ENCODE data around the gene TPCN2. TPM values are rescaled to one million over a fixed set of nuclear protein-coding genes. Genes with fewer than 3 reads are reported as not detected.

TPCN2 gene
- polyA plus RNA-seq, 1 donor from 2014 or later = 14.2 TPM

GRCh38 chr11:69039501-69039900 lies 9.2 kb upstream of the TPCN2 start:
- no peaks in the 10 kb centered on the region for H3K79me2 ChIP-seq (replicated peaks; ENCODE audit: insufficient read depth, low read length)
- no peaks in the 10 kb centered on the region for H3F3A ChIP-seq (ENCODE audit: insufficient read depth, low read length, poor library complexity, severe bottlenecking)
- no peak overlapping the region for H3K9ac ChIP-seq (ENCODE audit: low read length)
- no peaks in the 10 kb centered on the region for H3K9me3 ChIP-seq (ENCODE audit: low read length)
- TF ChIP-seq SMC3 (conservative IDR thresholded peaks at IDR 0.05; ENCODE audit: poor library complexity) (no peak), RAD21 (conservative IDR thresholded peaks at IDR 0.05) (no peak), EZH2 (IDR thresholded peaks at IDR 0.05; ENCODE audit: borderline replicate concordance, insufficient read depth, low read length, poor library complexity, severe bottlenecking) (no peak), CTCF (IDR thresholded peaks at IDR 0.05; ENCODE audit: poor library complexity, severe bottlenecking) (no peak), POLR2AphosphoS5 (IDR thresholded peaks at IDR 0.05) (no peak), MXI1 (conservative IDR thresholded peaks at IDR 0.05; ENCODE audit: poor library complexity, severe bottlenecking) (no peak), EP300 (conservative IDR thresholded peaks at IDR 0.05; ENCODE audit: poor library complexity, severe bottlenecking) (no peak), REST (IDR thresholded peaks at IDR 0.05; ENCODE audit: borderline replicate concordance) (no peak), TAF1 (IDR thresholded peaks at IDR 0.05; ENCODE audit: low read depth) (no peak)
- no peaks in the 10 kb centered on the region for H4K20me1 ChIP-seq (ENCODE audit: insufficient read depth)
- H3K4me3 ChIP-seq (ENCODE audit: low read length) = no peak overlapping the region
- no peaks in the 10 kb centered on the region for H3K9me2 ChIP-seq (ENCODE audit: insufficient read depth, low read length)
- no peaks in the 10 kb centered on the region for H3K27me3 ChIP-seq (ENCODE audit: insufficient read depth, low read depth, low read length)
- no peak overlapping the region for H3K4me2 ChIP-seq (ENCODE audit: low read length)
- no peak overlapping the region for H2AFZ ChIP-seq (ENCODE audit: low read depth, low read length)
- H3K27ac ChIP-seq (ENCODE audit: low read length) = no peak overlapping the region
- H3K36me3 ChIP-seq (ENCODE audit: insufficient read depth, low read length) = no peaks in the 10 kb centered on the region

GRCh38 chr11:69040051-69040450 lies 8.7 kb upstream of the TPCN2 start:
- Histone ChIP-seq H3F3A (ENCODE audit: insufficient read depth, low read length, poor library complexity, severe bottlenecking) (no peaks in the 10 kb centered on the region), H3K4me2 (ENCODE audit: low read length) (no peak overlapping the region), H3K4me3 (ENCODE audit: low read length) (no peak overlapping the region), H3K27me3 (ENCODE audit: insufficient read depth, low read depth, low read length) (no peaks in the 10 kb centered on the region), H4K20me1 (ENCODE audit: insufficient read depth) (no peaks in the 10 kb centered on the region), H3K9ac (ENCODE audit: low read length) (no peak overlapping the region), H3K9me3 (ENCODE audit: low read length) (no peaks in the 10 kb centered on the region), H2AFZ (ENCODE audit: low read depth, low read length) (no peak overlapping the region), H3K27ac (ENCODE audit: low read length) (no peak overlapping the region), H3K79me2 (replicated peaks; ENCODE audit: insufficient read depth, low read length) (no peaks in the 10 kb centered on the region), H3K36me3 (ENCODE audit: insufficient read depth, low read length) (no peaks in the 10 kb centered on the region), H3K9me2 (ENCODE audit: insufficient read depth, low read length) (no peaks in the 10 kb centered on the region)
- no peak for TF ChIP-seq EP300 (conservative IDR thresholded peaks at IDR 0.05; ENCODE audit: poor library complexity, severe bottlenecking)
- TF ChIP-seq REST (IDR thresholded peaks at IDR 0.05; ENCODE audit: borderline replicate concordance) = no peak
- no peak for TF ChIP-seq TAF1 (IDR thresholded peaks at IDR 0.05; ENCODE audit: low read depth)
- no peak for TF ChIP-seq SMC3 (conservative IDR thresholded peaks at IDR 0.05; ENCODE audit: poor library complexity)
- TF ChIP-seq EZH2 (IDR thresholded peaks at IDR 0.05; ENCODE audit: borderline replicate concordance, insufficient read depth, low read length, poor library complexity, severe bottlenecking) = no peak
- TF ChIP-seq CTCF (IDR thresholded peaks at IDR 0.05; ENCODE audit: poor library complexity, severe bottlenecking) = no peak
- TF ChIP-seq MXI1 (conservative IDR thresholded peaks at IDR 0.05; ENCODE audit: poor library complexity, severe bottlenecking) = no peak
- no peak for TF ChIP-seq POLR2AphosphoS5 (IDR thresholded peaks at IDR 0.05)
- no peak for TF ChIP-seq RAD21 (conservative IDR thresholded peaks at IDR 0.05)

Data from neural cell (in vitro differentiated cells).